SU-DHL-6 (cell line): Measurements from ENCODE around the gene HES7.

Source experiments
- H2AFZ ChIP-seq: fragments of 200-600 bp; sonication (generic); 2 replicates; pipeline ENCODE4 v1.6.1; 2014; ENCODE audit warnings: low read depth, mild to moderate bottlenecking, moderate library complexity, mixed read lengths, antibody characterized with exemption, low read length; ENCODE audit not compliant: severe bottlenecking
- H3F3A ChIP-seq: fragments of 200-600 bp; shearing (Covaris generic); 2 replicates; pipeline ENCODE4 v1.6.0; 2016; ENCODE audit warnings: antibody characterized with exemption, mild to moderate bottlenecking; ENCODE audit not compliant: insufficient read depth
- H3K27ac ChIP-seq: fragments of 200-600 bp; sonication (generic); 2 replicates; pipeline ENCODE4 v1.5.1; 2016; ENCODE audit warnings: low read depth, mild to moderate bottlenecking, low read length, moderate library complexity, mixed read lengths
- H3K27me3 ChIP-seq: fragments of 200-600 bp; sonication (generic), shearing (Covaris generic); 2 replicates; pipeline ENCODE4 v1.6.0; 2014; ENCODE audit warnings: mild to moderate bottlenecking, low read length
- H3K36me3 ChIP-seq: fragments of 200-600 bp; sonication (generic); 2 replicates; pipeline ENCODE4 v1.6.1; 2014; ENCODE audit warnings: mild to moderate bottlenecking, low read length, mixed read lengths
- H3K4me2 ChIP-seq: fragments of 300-600, 200-600 bp; shearing (Covaris generic), sonication (generic); 2 replicates; pipeline ENCODE4 v1.6.0; 2014; ENCODE audit warnings: low read length, low read depth, mild to moderate bottlenecking; ENCODE audit not compliant: poor library complexity, severe bottlenecking
- H3K4me3 ChIP-seq: fragments of 200-600 bp; sonication (generic); 2 replicates; pipeline ENCODE4 v1.5.1; 2014; ENCODE audit warnings: antibody characterized with exemption, low read length, mild to moderate bottlenecking, mixed read lengths; ENCODE audit not compliant: insufficient read depth, poor library complexity, severe bottlenecking
- H3K79me2 ChIP-seq: fragments of 200-600 bp; sonication (generic); 2 replicates; pipeline ENCODE4 v1.6.1; 2014; ENCODE audit warnings: mild to moderate bottlenecking, low read length, moderate library complexity; ENCODE audit not compliant: insufficient read depth
- H3K9ac ChIP-seq: fragments of 200-600 bp; sonication (generic); 2 replicates; pipeline ENCODE4 v1.7.0; 2014; ENCODE audit warnings: mild to moderate bottlenecking, low read length
- H3K9me2 ChIP-seq: fragments of 200-600 bp; sonication (generic); replicated peaks from 2 replicates; pipeline ENCODE4 v1.6.1; 2014; ENCODE audit warnings: low read length; ENCODE audit not compliant: insufficient read depth
- H3K9me3 ChIP-seq: fragments of 200-600 bp; sonication (generic); 2 replicates; pipeline ENCODE4 v1.6.1; 2014; ENCODE audit warnings: low read length, mixed read lengths; ENCODE audit not compliant: insufficient read depth
- H4K20me1 ChIP-seq: fragments of 200-600 bp; sonication (generic); 2 replicates; pipeline ENCODE4 v1.6.1; 2014; ENCODE audit warnings: low read depth, mild to moderate bottlenecking, antibody characterized with exemption, low read length, moderate library complexity, mixed read lengths
- CTCF ChIP-seq: fragments of 200-600 bp; sonication (generic); IDR thresholded peaks from one replicate; pipeline ENCODE4 v1.5.1; 2017; ENCODE audit warnings: antibody characterized with exemption, mild to moderate bottlenecking, low read length, moderate library complexity; ENCODE audit not compliant: insufficient read depth, poor library complexity, severe bottlenecking
- EZH2phosphoT487 ChIP-seq: fragments of 200-600 bp; sonication (generic), shearing (Covaris generic); conservative IDR thresholded peaks from 2 replicates; pipeline ENCODE4 v1.6.1; 2018; ENCODE audit warnings: mild to moderate bottlenecking, antibody characterized with exemption, low read length, moderate library complexity, mixed read lengths

HES7 gene

GRCh38 chr17:8087075-8087951, 36.6 kb downstream of the HES7 start, which contains the start of gene ALOX12B:
Gene ALOX12B, minus strand, starts transcription at chr17:8087716. Its CDS starts 274 bp downstream, at chr17:8087442.
- no peak for TF ChIP-seq EZH2phosphoT487
- TF ChIP-seq CTCF = no peak
- Histone ChIP-seq H3K27ac (no peak within 1 kb of the TSS), H3K9ac (no peak within 1 kb of the TSS), H3K9me3 (no peaks in the 10 kb centered on the region), H3K4me2 (no peak within 1 kb of the TSS), H3K27me3 (no peaks in the 10 kb centered on the region), H3K79me2 (no peaks in the 10 kb centered on the region), H4K20me1 (no peaks in the 10 kb centered on the region), H3K9me2 (no peaks in the 10 kb centered on the region), H2AFZ (no peak within 1 kb of the TSS), H3K36me3 (no peaks in the 10 kb centered on the region), H3F3A (no peaks in the 10 kb centered on the region), H3K4me3 (no peak within 1 kb of the TSS)

DNA sequence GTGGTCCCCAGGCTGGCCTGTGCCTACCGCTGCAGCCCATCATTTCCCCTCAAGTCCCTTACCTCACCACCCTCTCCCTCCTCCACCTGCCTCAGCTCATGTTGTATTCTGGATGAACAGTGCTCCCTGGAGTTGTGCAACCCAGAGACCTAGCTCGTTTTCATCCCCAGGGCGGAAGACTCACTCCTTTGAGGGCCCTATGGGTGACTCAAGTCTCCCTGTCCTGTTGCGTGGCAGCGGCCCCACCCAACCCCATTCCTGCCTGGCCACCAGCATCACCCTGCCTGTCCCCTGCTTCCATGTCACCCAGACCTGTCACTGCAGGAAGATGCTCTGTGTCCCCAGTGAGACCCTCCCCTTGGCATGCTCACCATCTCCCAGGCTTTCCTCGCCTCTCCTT, 39.7 kb downstream of the HES7 start:
- H3K27ac ChIP-seq = no peak overlapping the region
- no peak overlapping the region for H2AFZ ChIP-seq
- no peak for TF ChIP-seq CTCF
- no peaks in the 10 kb centered on the region for H4K20me1 ChIP-seq
- no peak overlapping the region for H3K4me2 ChIP-seq
- no peaks in the 10 kb centered on the region for H3K27me3 ChIP-seq
- H3K9me3 ChIP-seq = no peaks in the 10 kb centered on the region
- no peak overlapping the region for H3K9ac ChIP-seq
- no peaks in the 10 kb centered on the region for H3K79me2 ChIP-seq
- H3F3A ChIP-seq = no peaks in the 10 kb centered on the region
- H3K9me2 ChIP-seq = no peaks in the 10 kb centered on the region
- H3K36me3 ChIP-seq = no peaks in the 10 kb centered on the region
- H3K4me3 ChIP-seq = no peak overlapping the region

DNA sequence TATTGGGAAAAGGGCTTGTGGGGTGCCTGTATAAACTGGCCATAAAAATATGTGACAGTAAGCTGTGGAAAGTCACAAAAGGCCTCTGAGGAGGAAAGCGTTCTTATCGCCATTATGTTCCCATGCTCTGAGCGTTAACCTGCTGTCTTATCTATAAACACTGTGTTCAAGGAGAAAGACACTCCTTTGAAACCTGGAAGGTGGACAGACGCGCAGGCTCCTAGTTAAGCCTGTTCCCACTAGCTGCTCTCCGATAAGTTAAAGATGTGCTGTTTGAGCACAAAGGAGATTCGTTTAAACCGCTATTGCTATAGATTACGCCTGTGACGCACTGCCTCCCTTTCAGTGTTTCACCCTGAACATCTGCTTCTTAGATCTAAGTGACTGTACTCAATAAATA, 41.6 kb downstream of the HES7 start:
- Histone ChIP-seq H2AFZ (no peak overlapping the region), H3F3A (no peaks in the 10 kb centered on the region), H3K9me3 (no peaks in the 10 kb centered on the region), H3K9me2 (no peaks in the 10 kb centered on the region), H3K27ac (no peak overlapping the region), H3K27me3 (no peaks in the 10 kb centered on the region), H3K36me3 (no peaks in the 10 kb centered on the region), H3K79me2 (no peaks in the 10 kb centered on the region), H3K4me2 (no peak overlapping the region), H4K20me1 (no peaks in the 10 kb centered on the region), H3K4me3 (no peak overlapping the region), H3K9ac (no peak overlapping the region)
- TF ChIP-seq EZH2phosphoT487 = no peak
- no peak for TF ChIP-seq CTCF
